ENCODE data around the gene MPRIP. TPM values are rescaled to one million over a fixed set of nuclear protein-coding genes. Genes with fewer than 3 reads are reported as not detected.
A peak's percentile ranks its signal among the peaks of the same experiment; 100 is the strongest.

Gene MPRIP
- total RNA-seq, 1 experiment from 2014 or later = 140 TPM

DNA sequence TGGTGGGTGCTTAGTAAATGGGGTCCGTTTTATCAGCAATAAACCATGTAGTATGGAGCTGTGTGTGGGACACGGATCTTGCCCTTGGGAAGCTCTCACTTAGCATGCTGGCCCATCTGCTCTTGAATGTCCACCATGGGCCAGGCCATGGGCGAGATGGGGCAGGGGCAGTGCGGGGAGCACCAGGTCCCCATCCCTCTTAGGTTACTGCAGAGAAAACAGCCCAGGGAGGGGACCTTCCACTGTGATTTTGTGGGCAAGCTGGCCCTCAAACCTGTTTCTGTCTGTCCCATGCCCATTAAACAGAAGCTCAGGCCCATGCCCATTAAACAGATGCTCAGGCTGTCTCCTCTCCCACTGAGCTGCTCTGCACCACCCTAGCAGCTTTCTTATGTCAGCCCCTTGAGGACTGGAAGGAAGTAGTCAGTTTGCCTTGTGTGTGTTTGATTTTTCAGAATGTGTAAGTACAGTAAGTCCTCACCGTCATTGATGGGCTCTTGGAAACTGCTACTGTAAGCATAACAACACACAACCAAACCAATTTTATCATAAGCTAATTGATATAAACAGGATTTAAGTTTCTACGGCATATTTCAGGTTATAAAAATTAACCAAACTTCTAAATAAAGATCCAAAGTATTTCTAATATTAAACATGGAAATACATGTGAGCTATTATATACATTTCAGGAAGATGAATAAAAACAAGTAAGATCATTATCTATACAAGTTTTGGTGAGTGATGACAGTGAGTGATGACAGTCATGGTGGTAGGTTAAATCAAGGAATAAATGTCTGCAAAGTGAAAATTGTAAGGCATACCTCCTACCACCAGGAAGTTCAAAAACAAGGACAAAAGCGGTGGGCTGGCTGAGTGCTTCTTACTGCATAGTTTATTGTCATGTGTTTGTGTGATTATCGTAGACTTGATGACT lies 11.5 kb downstream of the MPRIP start (continued):
- TF ChIP-seq OVOL2 (CRISPR knock-in tag; IDR thresholded peaks at IDR 0.05; ENCODE audit: borderline replicate concordance) = no peak
- TF ChIP-seq TCF7 (CRISPR knock-in tag; IDR thresholded peaks at IDR 0.05; ENCODE audit: low read depth) = no peak
- TF ChIP-seq, protein P1, sequence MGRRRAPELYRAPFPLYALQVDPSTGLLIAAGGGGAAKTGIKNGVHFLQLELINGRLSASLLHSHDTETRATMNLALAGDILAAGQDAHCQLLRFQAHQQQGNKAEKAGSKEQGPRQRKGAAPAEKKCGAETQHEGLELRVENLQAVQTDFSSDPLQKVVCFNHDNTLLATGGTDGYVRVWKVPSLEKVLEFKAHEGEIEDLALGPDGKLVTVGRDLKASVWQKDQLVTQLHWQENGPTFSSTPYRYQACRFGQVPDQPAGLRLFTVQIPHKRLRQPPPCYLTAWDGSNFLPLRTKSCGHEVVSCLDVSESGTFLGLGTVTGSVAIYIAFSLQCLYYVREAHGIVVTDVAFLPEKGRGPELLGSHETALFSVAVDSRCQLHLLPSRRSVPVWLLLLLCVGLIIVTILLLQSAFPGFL (CRISPR knock-in tag; IDR thresholded peaks at IDR 0.05; ENCODE audit: borderline replicate concordance) = no peak

DNA sequence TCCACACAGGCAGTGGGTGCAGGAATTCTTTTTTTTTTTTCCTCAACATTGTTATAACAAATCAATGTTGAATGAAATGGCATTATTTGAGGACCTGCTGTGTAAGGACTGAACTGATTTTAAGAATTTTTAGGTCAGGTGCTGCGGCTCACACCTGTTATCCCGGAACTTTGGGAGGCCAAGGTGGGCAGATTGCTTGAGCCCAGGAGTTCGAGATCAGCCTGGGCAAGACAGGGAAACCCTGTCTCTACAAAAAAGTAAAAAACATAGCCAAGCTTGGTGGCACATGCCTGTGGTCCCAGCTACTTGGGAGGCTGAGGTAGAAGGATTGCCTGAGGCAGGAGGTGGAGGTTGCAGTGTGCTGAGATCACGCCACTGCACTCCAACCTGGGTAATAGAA lies 12.4 kb downstream of the MPRIP start:
- no peaks in the 10 kb centered on the region for H3K9me3 Mint-ChIP-seq
- ChIA-PET CTCF (interaction anchor here (1.7 to 4.2 kb wide), 2 partner anchors 63 to 87 kb away, joined by 6 to 21 read pairs; no protein-coding TSS in a partner anchor), POLR2A (no interaction called here)
- ATAC-seq (no peak), DNase-seq (ENCODE audit: low spot score) (peak; percentile 1)
- H3K36me3 Mint-ChIP-seq = peaks cover 5% of the 10 kb centered on the region; the same call in 1 of the 2 replicates
- H3K4me3 Mint-ChIP-seq = no peak overlapping the region; the same call in 1 of the 2 replicates
- H3K27ac Mint-ChIP-seq = peak overlapping the region; percentile 32; the same call in 1 of the 2 replicates
- peaks cover 30% of the 10 kb centered on the region for H3K4me1 Mint-ChIP-seq
- no peaks in the 10 kb centered on the region for H3K27me3 Mint-ChIP-seq (ENCODE audit: low read depth)
- TF ChIP-seq NFYB (CRISPR knock-in tag; conservative IDR thresholded peaks at IDR 0.05; ENCODE audit: low read depth) = no peak
- TF ChIP-seq, protein P2, sequence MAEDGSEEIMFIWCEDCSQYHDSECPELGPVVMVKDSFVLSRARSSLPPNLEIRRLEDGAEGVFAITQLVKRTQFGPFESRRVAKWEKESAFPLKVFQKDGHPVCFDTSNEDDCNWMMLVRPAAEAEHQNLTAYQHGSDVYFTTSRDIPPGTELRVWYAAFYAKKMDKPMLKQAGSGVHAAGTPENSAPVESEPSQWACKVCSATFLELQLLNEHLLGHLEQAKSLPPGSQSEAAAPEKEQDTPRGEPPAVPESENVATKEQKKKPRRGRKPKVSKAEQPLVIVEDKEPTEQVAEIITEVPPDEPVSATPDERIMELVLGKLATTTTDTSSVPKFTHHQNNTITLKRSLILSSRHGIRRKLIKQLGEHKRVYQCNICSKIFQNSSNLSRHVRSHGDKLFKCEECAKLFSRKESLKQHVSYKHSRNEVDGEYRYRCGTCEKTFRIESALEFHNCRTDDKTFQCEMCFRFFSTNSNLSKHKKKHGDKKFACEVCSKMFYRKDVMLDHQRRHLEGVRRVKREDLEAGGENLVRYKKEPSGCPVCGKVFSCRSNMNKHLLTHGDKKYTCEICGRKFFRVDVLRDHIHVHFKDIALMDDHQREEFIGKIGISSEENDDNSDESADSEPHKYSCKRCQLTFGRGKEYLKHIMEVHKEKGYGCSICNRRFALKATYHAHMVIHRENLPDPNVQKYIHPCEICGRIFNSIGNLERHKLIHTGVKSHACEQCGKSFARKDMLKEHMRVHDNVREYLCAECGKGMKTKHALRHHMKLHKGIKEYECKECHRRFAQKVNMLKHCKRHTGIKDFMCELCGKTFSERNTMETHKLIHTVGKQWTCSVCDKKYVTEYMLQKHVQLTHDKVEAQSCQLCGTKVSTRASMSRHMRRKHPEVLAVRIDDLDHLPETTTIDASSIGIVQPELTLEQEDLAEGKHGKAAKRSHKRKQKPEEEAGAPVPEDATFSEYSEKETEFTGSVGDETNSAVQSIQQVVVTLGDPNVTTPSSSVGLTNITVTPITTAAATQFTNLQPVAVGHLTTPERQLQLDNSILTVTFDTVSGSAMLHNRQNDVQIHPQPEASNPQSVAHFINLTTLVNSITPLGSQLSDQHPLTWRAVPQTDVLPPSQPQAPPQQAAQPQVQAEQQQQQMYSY (CRISPR knock-in tag; IDR thresholded peaks at IDR 0.05) = no peak
- TF ChIP-seq, protein P3, sequence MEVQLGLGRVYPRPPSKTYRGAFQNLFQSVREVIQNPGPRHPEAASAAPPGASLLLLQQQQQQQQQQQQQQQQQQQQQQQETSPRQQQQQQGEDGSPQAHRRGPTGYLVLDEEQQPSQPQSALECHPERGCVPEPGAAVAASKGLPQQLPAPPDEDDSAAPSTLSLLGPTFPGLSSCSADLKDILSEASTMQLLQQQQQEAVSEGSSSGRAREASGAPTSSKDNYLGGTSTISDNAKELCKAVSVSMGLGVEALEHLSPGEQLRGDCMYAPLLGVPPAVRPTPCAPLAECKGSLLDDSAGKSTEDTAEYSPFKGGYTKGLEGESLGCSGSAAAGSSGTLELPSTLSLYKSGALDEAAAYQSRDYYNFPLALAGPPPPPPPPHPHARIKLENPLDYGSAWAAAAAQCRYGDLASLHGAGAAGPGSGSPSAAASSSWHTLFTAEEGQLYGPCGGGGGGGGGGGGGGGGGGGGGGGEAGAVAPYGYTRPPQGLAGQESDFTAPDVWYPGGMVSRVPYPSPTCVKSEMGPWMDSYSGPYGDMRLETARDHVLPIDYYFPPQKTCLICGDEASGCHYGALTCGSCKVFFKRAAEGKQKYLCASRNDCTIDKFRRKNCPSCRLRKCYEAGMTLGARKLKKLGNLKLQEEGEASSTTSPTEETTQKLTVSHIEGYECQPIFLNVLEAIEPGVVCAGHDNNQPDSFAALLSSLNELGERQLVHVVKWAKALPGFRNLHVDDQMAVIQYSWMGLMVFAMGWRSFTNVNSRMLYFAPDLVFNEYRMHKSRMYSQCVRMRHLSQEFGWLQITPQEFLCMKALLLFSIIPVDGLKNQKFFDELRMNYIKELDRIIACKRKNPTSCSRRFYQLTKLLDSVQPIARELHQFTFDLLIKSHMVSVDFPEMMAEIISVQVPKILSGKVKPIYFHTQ (CRISPR knock-in tag; IDR thresholded peaks at IDR 0.05) = no peak
- TF ChIP-seq, protein P4, sequence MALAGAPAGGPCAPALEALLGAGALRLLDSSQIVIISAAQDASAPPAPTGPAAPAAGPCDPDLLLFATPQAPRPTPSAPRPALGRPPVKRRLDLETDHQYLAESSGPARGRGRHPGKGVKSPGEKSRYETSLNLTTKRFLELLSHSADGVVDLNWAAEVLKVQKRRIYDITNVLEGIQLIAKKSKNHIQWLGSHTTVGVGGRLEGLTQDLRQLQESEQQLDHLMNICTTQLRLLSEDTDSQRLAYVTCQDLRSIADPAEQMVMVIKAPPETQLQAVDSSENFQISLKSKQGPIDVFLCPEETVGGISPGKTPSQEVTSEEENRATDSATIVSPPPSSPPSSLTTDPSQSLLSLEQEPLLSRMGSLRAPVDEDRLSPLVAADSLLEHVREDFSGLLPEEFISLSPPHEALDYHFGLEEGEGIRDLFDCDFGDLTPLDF (CRISPR knock-in tag; IDR thresholded peaks at IDR 0.05) = no peak
- TF ChIP-seq ZNF263 (CRISPR knock-in tag; IDR thresholded peaks at IDR 0.05; ENCODE audit: low read depth) = no peak
- TF ChIP-seq, protein P5, sequence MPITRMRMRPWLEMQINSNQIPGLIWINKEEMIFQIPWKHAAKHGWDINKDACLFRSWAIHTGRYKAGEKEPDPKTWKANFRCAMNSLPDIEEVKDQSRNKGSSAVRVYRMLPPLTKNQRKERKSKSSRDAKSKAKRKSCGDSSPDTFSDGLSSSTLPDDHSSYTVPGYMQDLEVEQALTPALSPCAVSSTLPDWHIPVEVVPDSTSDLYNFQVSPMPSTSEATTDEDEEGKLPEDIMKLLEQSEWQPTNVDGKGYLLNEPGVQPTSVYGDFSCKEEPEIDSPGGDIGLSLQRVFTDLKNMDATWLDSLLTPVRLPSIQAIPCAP (CRISPR knock-in tag; IDR thresholded peaks at IDR 0.05) = no peak
- TF ChIP-seq, protein P6, sequence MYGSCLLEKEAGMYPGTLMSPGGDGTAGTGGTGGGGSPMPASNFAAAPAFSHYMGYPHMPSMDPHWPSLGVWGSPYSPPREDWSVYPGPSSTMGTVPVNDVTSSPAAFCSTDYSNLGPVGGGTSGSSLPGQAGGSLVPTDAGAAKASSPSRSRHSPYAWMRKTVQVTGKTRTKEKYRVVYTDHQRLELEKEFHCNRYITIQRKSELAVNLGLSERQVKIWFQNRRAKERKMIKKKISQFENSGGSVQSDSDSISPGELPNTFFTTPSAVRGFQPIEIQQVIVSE (CRISPR knock-in tag; IDR thresholded peaks at IDR 0.05; ENCODE audit: borderline replicate concordance) = no peak
- no peak for TF ChIP-seq IRF2 (CRISPR knock-in tag; IDR thresholded peaks at IDR 0.05; ENCODE audit: borderline replicate concordance, low read depth)
- TF ChIP-seq CREB1 (CRISPR knock-in tag; IDR thresholded peaks at IDR 0.05) = no peak
- TF ChIP-seq, protein P7, sequence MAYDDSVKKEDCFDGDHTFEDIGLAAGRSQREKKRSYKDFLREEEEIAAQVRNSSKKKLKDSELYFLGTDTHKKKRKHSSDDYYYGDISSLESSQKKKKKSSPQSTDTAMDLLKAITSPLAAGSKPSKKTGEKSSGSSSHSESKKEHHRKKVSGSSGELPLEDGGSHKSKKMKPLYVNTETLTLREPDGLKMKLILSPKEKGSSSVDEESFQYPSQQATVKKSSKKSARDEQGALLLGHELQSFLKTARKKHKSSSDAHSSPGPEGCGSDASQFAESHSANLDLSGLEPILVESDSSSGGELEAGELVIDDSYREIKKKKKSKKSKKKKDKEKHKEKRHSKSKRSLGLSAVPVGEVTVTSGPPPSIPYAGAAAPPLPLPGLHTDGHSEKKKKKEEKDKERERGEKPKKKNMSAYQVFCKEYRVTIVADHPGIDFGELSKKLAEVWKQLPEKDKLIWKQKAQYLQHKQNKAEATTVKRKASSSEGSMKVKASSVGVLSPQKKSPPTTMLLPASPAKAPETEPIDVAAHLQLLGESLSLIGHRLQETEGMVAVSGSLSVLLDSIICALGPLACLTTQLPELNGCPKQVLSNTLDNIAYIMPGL (CRISPR knock-in tag; IDR thresholded peaks at IDR 0.05) = no peak
- TF ChIP-seq TCF7 (CRISPR knock-in tag; IDR thresholded peaks at IDR 0.05; ENCODE audit: low read depth) = no peak
- TF ChIP-seq, protein P8, sequence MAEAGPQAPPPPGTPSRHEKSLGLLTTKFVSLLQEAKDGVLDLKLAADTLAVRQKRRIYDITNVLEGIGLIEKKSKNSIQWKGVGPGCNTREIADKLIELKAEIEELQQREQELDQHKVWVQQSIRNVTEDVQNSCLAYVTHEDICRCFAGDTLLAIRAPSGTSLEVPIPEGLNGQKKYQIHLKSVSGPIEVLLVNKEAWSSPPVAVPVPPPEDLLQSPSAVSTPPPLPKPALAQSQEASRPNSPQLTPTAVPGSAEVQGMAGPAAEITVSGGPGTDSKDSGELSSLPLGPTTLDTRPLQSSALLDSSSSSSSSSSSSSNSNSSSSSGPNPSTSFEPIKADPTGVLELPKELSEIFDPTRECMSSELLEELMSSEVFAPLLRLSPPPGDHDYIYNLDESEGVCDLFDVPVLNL (CRISPR knock-in tag; IDR thresholded peaks at IDR 0.05; ENCODE audit: borderline replicate concordance, low read depth) = no peak
- TF ChIP-seq ZNF138 (CRISPR knock-in tag; conservative IDR thresholded peaks at IDR 0.05) = no peak
